Measurements from ENCODE around the gene SEPHS1. TPM values are rescaled to one million over a fixed set of nuclear protein-coding genes. Genes with fewer than 3 reads are reported as not detected.
"Not testable (repeated sequence)": the region's sequence is repeated elsewhere in the genome, so short reads cannot be mapped to it uniquely, and the experiment has no call there.

Gene SEPHS1
- polyA plus RNA-seq, 4 donors: 116 to 142 (median 134) TPM

DNA sequence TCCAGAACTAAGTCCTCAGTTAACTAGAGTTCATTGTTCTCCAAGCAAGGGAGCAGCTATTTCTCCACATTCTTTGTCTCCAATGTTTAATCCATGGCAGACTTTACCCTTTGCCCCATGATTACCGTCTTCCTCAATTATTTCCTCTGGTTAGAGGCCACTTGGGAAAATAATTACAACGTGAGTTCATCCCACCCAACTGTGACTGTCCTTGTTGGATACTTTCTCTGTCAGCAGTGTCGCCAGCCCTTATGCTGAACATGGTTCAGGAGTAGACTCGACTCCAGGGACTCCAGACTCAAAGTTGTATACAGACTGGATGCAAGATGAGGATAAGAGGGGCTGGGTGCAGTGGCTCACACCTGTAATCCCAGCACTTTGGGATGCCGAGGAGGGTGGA, 17.1 kb upstream of the SEPHS1 start:
- DNase-seq (ENCODE audit: low read depth in 4 of 4, low spot score in 3 of 4): peak in 1 of 4 donors; percentile 10

DNA sequence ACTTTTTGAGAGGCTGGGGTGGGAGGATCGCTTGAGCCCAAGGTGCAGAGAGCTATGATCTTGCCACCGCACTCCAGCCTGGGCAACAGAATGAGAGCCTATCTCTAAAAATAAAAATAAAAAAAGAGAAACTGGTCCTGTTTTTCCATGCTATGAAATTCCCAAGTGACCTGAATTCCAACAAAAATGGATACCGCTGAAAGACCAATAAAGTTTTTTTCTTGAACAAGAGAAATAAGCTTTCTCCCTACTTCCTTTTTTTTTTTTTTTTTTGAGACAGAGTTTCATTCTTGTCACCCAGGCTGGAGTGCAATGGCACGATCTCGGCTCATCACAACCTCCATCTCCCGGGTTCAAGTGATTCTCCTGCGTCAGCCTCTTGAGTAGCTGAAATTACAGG, 12.5 kb upstream of the SEPHS1 start:
- DNase-seq (ENCODE audit: low read depth in 4 of 4, low spot score in 3 of 4): no peak

DNA sequence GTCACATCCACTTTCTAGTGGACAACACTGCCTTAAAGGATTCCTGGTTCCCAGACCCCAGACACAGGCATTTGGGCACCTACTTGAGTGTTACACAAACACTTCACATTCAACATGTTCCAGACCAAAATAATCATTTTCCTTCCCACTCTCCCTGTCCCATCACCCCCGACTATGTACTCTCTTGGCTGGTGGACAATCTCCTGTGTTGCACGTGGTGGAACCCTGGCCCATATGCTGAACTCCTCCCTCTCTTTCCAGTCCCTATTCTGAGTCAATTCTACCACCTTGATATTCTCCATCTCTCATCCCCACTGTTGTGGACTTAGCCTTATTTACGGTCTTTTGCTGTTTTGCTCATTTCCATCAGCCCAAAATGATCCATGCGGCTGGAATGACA, 8.3 kb upstream of the SEPHS1 start:
- DNase-seq (ENCODE audit: low read depth in 4 of 4, low spot score in 3 of 4): no peak

DNA sequence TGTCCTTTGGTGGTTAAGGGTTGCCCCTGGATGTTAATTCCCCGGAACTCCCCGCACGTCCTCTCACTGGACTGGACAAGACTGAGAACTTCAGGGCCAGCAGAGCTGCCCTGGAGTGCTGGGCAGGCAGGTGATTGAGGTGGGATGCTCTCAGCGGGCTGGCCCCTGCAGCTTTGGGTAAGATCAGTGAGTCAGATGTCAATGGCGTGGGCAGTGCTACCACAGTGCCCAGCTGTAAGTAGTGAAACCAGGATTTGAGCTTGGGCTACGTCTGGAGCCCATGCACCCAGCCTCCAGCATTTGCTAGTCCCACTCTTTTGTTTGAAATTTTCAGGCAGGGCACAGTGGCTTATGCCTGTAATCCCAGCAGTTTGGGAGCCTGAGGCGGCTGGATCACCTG, 6.7 kb upstream of the SEPHS1 start:
- no peak for DNase-seq (ENCODE audit: low read depth in 4 of 4, low spot score in 3 of 4)

DNA sequence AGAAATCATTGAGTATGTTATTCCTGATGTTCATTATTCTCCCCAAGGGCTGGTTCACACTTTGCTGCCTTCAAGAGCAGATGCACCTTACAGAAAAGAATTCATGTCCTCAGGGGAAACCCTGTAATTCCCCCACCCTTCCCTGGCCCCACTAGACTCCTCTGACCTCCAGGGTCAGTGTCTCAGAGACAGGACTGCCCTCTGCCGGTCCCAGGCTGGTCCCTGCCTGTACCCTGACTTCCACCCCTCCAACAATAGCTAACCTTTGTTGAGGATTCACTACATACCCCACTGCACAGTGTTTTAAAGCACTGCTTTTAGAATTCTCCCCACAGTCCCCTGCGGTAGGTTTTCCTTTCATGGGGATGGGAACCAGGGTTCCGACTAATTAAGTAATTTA, 4.4 kb upstream of the SEPHS1 start:
- DNase-seq (ENCODE audit: low read depth in 4 of 4, low spot score in 3 of 4): no peak

DNA sequence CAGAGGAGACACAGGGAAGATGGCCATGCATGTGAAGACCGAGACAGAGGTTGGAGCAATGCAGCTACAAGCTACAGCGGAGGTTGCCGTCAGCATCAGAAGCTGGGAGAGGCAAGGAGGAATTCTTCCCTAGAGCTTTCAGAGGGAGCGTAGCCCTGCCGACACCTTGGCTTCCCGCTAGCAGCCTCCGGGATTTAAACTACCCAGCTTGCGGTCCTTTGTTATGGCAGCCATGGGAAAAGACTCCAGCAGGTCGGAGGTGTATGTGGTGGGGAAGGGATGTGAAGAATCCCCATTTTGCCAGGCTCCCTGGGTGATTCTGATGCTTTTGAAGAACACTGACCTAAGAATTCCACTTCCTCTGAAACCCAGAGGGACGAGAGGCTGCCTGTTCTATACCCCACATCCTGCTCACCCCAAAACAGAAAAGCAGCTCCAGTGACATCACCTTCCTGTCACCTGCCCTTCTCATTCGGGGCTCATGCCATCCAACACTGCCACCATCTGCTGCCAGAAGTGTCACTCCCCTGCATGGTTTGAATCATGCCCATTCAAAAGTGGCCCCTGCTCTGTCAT, 3.3 kb upstream of the SEPHS1 start:
- no peak for DNase-seq (ENCODE audit: low read depth in 4 of 4, low spot score in 3 of 4)

DNA sequence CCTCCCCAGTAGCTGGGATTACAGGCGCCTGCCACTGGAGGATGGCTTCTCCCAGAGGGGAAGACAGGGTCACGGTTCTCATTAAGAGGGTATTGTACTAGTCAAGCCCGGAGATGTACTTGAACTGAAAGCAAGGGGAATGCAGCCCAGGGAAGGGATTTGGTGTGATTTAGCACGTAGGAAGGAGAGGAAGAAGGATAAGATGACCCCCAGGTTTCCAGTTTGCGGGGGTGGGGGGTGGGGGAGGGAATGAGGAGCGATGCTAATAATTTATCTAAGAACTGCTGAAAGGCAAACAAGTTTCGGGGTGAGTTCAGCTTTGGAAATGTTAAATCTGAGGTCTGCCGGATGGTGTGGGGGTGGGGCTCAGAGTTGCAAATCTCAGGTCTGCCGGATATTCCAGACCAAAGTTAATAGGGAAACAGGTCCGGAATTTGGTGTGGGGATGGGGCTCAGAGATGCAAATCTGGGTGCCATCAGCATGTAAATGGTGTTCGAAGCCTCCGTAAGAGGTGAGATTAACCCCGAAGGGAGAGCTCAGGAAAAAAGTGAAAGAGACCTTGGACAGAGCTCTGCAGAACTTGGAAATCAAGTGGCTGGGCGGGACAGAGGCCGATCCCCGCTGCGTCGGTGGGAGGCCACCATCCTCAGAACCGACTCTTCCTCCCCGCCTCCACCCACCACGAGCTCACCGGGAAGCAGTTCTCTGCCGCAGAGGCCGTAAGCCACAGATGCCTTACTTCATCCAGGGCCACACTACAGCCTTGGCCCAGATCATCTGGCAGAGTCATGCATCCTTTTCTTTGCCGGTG, 1.6 kb upstream of the SEPHS1 start:
- peak in 3 of 4 donors; percentile 25 to 48 (median 34) for DNase-seq (ENCODE audit: low read depth in 4 of 4, low spot score in 3 of 4)

DNA sequence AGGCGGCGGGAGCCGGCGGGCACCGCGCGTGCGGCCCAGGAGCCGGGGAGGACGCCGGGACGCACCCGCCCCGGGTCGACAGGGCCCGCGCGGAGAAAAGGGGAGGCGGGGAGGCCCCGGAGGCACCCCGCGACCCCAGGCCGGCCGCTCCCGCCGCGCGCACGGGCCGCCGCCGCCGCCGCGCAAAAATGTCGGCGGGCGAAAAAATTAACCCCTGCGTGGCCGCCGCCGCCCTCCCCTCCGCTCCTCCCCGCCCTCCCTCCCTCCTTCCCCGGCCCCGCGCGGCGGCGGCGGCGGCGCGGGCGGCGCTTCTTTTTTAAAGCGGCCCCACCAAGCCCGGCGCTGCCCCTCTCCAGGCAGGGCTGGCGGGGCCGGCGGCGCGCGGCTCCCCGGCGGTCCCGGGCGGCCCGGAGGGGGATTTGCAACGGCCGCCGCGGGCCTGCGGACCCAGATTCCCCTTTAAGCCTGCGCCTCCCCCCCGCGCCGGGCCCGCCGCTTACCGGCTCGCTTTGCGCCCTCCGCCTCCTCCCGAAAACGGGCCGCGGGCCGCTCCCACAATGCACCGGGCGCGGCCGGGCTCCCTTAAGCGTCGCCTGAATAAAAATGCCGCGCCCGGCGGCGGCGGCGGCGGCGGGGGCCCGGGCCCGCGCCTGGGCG, 465 bp downstream of the SEPHS1 start:
- DNase-seq (ENCODE audit: low read depth in 4 of 4, low spot score in 3 of 4): peak; percentile 47 to 74 (median 66)

DNA sequence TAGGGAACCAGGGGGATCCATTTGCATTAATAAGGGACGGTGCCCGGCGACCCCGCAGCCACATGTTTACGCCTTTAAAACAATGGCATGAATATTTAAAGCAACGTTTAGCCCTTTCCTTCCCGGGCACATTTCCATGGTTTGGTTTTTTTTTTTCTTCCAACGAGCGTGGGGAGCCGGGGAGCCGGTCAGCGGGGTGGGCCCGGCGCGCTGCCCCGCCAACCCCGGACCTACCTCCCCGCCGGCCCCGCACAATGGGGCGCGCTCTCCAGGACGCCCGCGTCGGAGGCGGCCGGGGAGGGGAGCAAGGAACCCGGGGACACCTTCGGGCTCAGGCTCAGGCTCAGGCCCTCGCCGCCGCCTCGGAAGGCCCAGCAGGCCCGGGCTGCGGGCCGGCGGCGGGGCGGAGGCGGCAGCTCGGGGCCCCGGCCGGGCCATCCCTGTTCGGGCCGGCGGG, 1.0 kb downstream of the SEPHS1 start:
- DNase-seq (ENCODE audit: low read depth in 4 of 4, low spot score in 3 of 4): peak in 2 of 4 donors; percentile 16 to 20

DNA sequence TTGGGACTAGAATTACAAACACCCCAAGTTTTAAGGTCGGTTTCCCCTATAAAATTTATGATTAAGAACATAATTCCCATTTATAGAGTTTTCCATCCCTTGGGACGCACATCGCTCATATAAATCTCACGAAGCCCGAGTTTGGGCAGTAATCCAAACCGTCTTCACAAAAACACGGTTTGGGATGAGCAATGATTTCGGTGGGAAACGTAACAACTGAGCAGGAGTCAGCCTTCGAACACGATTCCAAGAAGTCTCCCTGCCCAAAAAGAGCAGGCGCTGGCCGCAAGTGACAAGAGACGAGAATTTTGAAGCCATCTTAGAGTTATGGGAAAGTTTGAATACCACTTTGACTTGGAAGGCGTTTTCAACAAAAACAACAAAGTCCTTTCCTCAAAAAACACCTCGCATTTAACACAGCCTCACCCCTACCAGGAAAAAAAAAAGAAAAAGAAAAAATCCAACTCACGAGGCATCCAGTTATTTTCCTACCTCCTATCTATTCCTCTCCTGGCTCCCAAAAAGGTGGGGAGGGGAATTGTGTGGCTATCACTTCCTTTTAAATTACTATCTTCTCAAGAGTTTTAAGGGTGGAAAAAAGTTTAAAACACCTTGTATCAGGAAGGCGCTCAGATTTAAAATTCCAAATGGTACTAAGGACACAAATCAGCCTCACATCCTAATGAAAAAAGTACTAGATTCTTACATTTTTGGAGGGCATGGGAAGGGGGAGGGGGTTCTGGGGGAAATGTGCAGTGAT, 1.6 kb downstream of the SEPHS1 start:
- peak in 3 of 4 donors; percentile 35 to 44 (median 37) for DNase-seq (ENCODE audit: low read depth in 4 of 4, low spot score in 3 of 4)

DNA sequence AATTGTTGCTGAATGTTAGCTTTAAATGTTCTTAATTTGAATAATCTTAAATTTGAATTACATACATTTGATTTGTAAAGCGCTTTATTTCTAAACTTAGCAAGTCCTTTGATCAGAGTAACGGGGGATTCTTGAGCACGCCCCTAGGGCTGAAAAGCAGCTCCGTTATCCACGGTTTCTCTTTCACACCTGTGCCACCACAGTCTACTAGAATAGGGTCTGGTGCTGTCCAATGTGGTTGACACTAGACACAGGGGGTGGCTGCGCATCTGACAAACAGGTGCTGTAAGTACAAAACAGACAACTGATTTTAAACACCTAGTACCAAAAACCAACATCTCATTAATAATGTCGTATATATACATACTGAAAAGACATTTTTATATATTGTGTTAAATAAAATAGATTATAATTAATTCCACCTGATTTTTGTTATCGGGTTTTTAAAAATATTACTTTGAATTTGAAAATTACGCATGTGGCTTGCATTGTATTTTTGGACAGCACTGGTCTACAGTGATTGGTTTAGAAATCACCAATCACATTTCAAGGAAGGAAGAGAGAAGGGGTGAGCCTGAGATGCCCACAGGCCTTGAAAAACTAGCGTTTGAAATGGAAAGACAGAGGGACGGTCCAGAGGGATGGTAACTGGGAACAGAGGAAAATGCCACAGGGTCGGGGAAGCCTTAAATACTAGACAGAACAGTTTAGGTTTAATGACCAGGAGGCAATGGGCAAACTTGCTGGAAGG, 7.3 kb downstream of the SEPHS1 start:
- DNase-seq (ENCODE audit: low read depth in 4 of 4, low spot score in 3 of 4): no peak

DNA sequence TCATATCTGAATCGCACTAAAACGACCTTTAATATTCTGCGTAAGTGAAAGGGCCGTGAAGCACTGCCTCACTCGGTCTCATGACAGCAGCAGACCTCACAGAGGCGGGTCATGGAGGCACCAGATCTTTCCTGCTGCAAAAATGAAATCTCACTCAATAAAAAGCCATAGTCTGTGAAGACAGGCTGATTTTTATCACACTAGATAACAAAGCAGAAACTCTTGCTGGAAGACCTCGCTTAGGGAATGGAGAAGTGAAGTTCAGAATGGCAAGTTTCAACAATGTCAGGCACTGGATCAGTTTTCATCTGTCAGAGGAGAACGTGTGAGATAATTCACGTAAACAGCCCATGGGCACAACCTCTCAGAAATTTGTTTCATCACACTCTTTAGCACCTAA, 8.0 kb downstream of the SEPHS1 start:
- no peak for DNase-seq (ENCODE audit: low read depth in 4 of 4, low spot score in 3 of 4)

DNA sequence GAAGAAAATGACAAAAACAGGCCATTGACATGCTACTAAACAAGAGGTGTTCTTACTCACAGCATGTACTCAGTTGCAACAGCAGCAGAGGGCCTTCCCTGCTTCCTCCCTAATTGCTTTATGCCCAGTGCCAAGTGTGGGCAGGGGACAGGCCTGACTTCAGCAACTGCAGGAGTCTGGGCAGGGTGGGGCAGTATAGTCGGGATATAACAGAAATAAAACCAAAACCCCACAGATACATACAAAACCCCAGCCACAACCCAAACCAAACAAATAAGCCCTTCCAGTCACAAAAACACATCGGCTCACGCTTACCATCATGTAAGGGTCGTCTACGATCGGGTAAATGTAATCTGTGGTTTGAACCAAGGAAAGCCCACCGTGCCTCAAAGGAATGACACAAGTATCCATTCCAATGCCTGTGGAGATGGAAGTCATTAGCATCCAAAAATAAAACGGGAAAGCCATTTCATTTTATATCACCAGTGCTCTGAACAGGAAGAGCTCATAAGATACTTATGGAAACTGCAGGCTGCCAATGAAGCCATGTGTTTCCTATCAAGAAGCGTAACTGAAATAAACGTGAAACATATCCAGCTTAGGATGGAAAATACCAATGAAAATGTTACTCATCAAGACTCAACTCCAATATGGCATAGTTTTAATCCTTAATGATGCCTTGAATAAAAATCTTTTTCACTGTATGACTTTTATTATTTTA, 9.5 kb downstream of the SEPHS1 start:
- no peak for DNase-seq (ENCODE audit: low read depth in 4 of 4, low spot score in 3 of 4)

DNA sequence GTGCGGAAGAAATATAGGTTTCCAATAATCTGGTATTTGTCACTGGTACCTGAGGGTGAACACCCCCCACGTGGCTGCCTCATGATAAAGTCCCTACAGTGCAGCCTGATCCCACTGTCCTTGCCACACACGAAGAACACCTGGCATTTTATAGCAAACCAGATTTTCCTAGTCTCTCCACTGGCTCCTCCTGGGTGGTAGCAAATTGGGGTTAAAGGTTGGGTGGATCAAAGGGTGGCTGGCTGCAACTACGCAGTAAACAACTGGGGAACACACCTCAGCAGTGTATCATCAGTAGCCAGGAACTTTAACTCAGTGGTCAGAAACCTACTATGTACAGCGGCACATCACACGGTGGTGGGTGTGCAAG, 10.3 kb downstream of the SEPHS1 start:
- DNase-seq (ENCODE audit: low read depth in 4 of 4, low spot score in 3 of 4): no peak

DNA sequence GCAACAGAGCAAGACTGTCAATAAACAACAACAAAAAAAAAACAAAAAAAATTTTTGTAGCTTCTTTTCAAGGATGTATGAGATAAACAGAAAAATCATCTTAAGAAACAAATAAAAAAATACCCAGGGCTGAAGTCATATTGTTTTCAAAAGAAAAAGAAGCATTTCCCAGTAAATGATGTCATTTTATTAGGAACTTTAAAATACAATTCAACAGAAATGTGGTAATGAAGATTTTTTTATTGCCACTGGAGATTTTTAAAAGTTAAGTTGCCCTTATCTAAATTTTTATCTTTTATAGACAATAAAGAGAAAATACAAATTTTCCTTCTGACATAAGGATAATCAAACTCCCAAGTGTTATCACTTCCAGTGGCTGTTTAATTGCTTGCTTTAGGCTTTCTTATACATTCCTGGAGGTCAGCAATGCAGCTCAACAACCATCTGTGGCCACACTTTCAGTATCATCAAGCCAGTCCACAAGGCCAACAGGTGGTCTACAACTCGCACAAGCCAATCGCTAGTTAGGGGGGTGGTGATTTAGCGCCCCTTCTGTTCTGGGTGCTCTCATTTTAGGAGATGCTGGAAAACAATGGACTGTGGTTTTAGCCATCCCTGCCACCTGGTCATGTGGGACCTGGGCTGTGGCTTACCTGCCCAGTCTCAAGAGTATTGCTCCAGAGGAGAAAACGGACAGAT, 10.8 kb downstream of the SEPHS1 start:
- DNase-seq (ENCODE audit: low read depth in 4 of 4, low spot score in 3 of 4): no peak

DNA sequence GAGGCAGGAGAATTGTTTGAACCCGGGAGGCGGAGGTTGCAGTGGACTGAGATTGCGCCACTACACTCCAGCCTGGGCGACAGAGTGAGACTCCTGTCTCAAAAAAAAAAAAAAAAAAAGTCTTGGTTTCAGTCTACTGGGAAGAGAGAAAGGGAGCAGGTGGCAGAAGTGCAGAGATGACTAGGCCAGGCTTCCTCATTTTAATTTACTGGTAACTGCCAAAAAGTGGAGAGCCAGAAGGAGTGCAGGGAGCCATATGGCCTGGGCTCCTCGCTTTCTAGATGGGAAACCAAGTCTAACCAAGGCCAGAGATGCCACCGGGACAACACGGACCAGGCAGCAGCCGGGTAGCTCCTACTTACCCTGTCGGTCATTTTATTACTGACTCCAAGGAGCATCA, 12.2 kb downstream of the SEPHS1 start:
- no peak for DNase-seq (ENCODE audit: low read depth in 4 of 4, low spot score in 3 of 4)

DNA sequence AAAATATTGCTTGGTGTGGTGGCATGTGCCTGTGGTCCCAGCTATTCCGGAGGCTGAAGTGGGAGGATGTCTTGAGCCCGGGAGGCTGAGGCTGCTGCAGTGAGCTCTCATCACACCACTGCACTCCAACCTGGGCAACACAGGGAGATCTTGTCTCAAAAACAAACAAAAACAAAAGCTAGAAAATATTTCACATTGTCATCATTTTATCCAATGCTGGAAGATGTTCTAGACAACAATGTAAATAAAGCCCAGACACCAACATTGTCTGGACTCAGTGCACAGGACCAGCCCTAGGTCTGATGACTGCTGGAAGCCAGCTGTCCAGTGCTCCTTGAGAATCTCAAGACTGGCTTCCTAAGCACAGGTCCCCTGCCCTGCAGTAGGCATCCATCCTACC, 13.5 kb downstream of the SEPHS1 start:
- no peak for DNase-seq (ENCODE audit: low read depth in 4 of 4, low spot score in 3 of 4)

DNA sequence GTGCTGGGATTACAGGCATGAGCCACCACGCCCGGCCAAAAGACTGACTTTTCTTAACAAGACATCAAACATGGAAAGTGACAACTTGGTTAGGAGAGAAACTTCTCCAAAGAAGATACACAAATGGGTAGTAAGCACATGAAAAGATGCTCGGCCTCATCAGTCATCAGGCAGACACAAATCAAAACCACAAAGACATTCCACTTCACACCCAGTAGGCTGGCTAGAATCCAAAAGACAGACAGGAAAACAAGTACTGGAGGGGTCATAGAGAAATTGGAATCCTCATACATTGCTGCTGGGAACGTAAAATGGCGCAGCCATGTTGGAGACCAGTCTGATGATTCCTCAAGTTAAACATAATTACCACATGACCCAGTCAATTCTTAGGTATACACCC, 16.4 kb downstream of the SEPHS1 start:
- DNase-seq (ENCODE audit: low read depth in 4 of 4, low spot score in 3 of 4): no peak

DNA sequence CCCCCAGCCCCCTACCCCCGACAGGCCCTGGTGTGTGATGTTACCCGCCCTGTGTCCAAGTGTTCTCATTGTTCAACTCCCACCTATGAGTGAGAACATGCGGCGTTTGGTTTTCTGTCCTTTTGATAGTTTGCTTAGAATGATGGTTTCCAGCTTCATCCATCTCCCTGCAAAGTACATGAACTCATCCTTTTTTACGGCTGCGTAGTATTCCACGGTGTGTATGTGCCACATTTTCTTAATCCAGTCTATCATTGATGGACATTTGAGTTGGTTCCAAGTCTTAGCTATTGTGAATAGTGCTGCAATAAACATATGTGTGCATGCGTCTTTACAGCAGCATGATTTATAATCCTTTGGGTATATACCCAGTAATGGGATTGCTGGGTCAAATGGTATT, 17.1 kb downstream of the SEPHS1 start:
- DNase-seq (ENCODE audit: low read depth in 4 of 4, low spot score in 3 of 4): not testable (repeated sequence)
